Prostate gland (tissue), 2 donors: ENCODE results near the gene ORMDL2.

Experiments used
- CTCF ChIP-seq, 4 experiments: fragments of 200-600 bp in 2 of 4; fragments of 450-650 bp in 2 of 4; sonication (generic) in 2 of 4; IDR thresholded peaks; 1 replicate in 3 of 4; 2 replicates in 1 of 4; pipeline ENCODE4 v1.5.1; 2016 to 2019; ENCODE audit warnings: antibody characterized with exemption in 4 of 4, mild to moderate bottlenecking in 2 of 4, moderate library complexity in 2 of 4
- POLR2A ChIP-seq: fragments of 450-650 bp; IDR thresholded peaks from one replicate; pipeline ENCODE4 v1.6.1; 2016; ENCODE audit warnings: antibody characterized with exemption, mild to moderate bottlenecking

GRCh38 chr12:55847033-55847432, 29.2 kb downstream of the ORMDL2 start:
- no peak for TF ChIP-seq POLR2A
- no peak for TF ChIP-seq CTCF (IDR thresholded peaks at IDR 0.05)
